ENCODE measurements around the gene PARPBP.

GRCh38 chr12:102107970-102108369, 12.0 kb upstream of the PARPBP start:
- TF ChIP-seq MXI1 (IDR thresholded peaks at IDR 0.05; ENCODE audit: low read depth, low read length), result no peak
- no peak for TF ChIP-seq CTCF (IDR thresholded peaks at IDR 0.05)
- TF ChIP-seq MAX (IDR thresholded peaks at IDR 0.05; ENCODE audit: low read depth), result no peak
- TF ChIP-seq REST (IDR thresholded peaks at IDR 0.05; ENCODE audit: low read depth, low read length), result no peak
- TF ChIP-seq RXRA (IDR thresholded peaks at IDR 0.05; ENCODE audit: borderline replicate concordance, low read depth), result no peak
- TF ChIP-seq JUND (IDR thresholded peaks at IDR 0.05), result no peak
- no peak for TF ChIP-seq TCF12 (IDR thresholded peaks at IDR 0.05)
- no peak for TF ChIP-seq RAD21 (IDR thresholded peaks at IDR 0.05; ENCODE audit: low read length)
- TF ChIP-seq USF2 (IDR thresholded peaks at IDR 0.05; ENCODE audit: borderline replicate concordance, low read depth, low read length), result no peak
- TF ChIP-seq USF1 (IDR thresholded peaks at IDR 0.05; ENCODE audit: borderline replicate concordance, low read depth), result no peak
- no peak for TF ChIP-seq TAF1 (IDR thresholded peaks at IDR 0.05; ENCODE audit: borderline replicate concordance, low read depth, low read length)
- no peak for TF ChIP-seq GABPA (IDR thresholded peaks at IDR 0.05; ENCODE audit: low read depth)

All from SK-N-SH (cell line).